Heart right ventricle (tissue), 16 donors: ENCODE data around the gene EFCAB8. TPM values are rescaled to one million over a fixed set of nuclear protein-coding genes. Genes with fewer than 3 reads are reported as not detected.

ENCODE experiments used
- ATAC-seq, 8 donors: fragments of 200-7000 bp; cut with Tn5 transposase; one replicate each; pipeline ENCODE4 v1.9.1; 2020; ENCODE audit warnings: mild to moderate bottlenecking in 8 of 8, moderate library complexity in 8 of 8, moderate number of reproducible peaks in 1 of 8
- DNase-seq, 2 donors: peaks; one replicate each; pipeline ENCODE4 v3.0.0-alpha.2; 2020
- H3K27ac ChIP-seq, 10 donors: fragments of 200-600 bp; sonication (generic) in 2 of 10; one replicate each; pipeline versions ENCODE4 v1.5.0 to v1.8.0; 2020 to 2022; ENCODE audit warnings: mild to moderate bottlenecking in 3 of 10
- H3K27me3 ChIP-seq, 7 donors: fragments of 200-600 bp; one replicate each; pipeline ENCODE4 v1.8.0; 2021 to 2022; ENCODE audit warnings: mild to moderate bottlenecking in 2 of 7
- H3K36me3 ChIP-seq, 9 donors: fragments of 200-600 bp; sonication (generic) in 1 of 9; one replicate each; pipeline versions ENCODE4 v1.5.0 to v1.8.0; 2020 to 2022; ENCODE audit warnings: mild to moderate bottlenecking in 2 of 9
- H3K4me1 ChIP-seq, 9 donors: fragments of 200-600 bp; sonication (generic) in 1 of 9; one replicate each; pipeline versions ENCODE4 v1.5.0 to v1.8.0; 2020 to 2022; ENCODE audit warnings: mild to moderate bottlenecking in 4 of 9
- H3K4me3 ChIP-seq, 10 donors: fragments of 200-600 bp; sonication (generic) in 2 of 10; one replicate each; pipeline versions ENCODE4 v1.5.0 to v1.8.0; 2020 to 2022; ENCODE audit warnings: mild to moderate bottlenecking in 7 of 10, moderate library complexity in 2 of 10
- H3K9me3 ChIP-seq, 11 donors: fragments of 200-600 bp in 10 of 11; sonication (generic) in 2 of 11; one replicate each; pipeline versions ENCODE4 v1.5.0 to v1.8.0; 2013 to 2022; ENCODE audit warnings: mild to moderate bottlenecking in 2 of 11, control low read depth in 1 of 11, moderate library complexity in 1 of 11
- CTCF ChIP-seq, 9 donors: fragments of 200-600 bp; sonication (generic) in 2 of 9; IDR thresholded peaks; one replicate each; pipeline versions ENCODE4 v1.5.0 to v1.8.0; 2021 to 2022; ENCODE audit warnings: antibody characterized with exemption in 9 of 9, mild to moderate bottlenecking in 5 of 9, moderate library complexity in 1 of 9
- WGBS, 2 donors: extraction: QIAGEN DNeasy Blood & Tissue Kit; methylation state at CpG; one replicate each; pipeline ENCODE4 v1.1.7; 2013; ENCODE audit warnings: inconsistent platforms in 1 of 2; 5-methylcytosine and 5-hydroxymethylcytosine counted together
- intact Hi-C, 10 donors: fragments of 100-400 bp; cut with DNase I; formaldehyde crosslinking; loops; one replicate each; pipeline versions ENCODE4 v1.11.1 to v1.14.2; 2022
- long read RNA-seq, 3 donors: library from polyadenylated mRNA; unstranded; transcript quantifications; one replicate each; pipeline ENCODE4 v2.0.0, GENCODE V29; 2020 to 2021
- polyA plus RNA-seq, 2 donors: library from polyadenylated mRNA; stranded (reverse); fragments of 200-250 nt; gene quantifications; one replicate each; pipeline ENCODE4 v1.2.3, GENCODE V29; 2013
- total RNA-seq, 10 donors: library from RNA; stranded (reverse); fragmentation: NEBNext Ultra II Directional in 3 of 10; extraction: Animal tissue kit (Norgen Biotek cat#: 25700) in 3 of 10; gene quantifications; one replicate each; pipeline versions ENCODE4 v1.2.1 to v1.2.4, GENCODE V29; 2021 to 2023
- donor health status: Arrhythmogenic right ventricular cardiomyopathy.
- donor health status: ischemic (EF 13 %, LVEDD 7.1; RV severe dilation, severe dysfunction).
- donor health status: healthy with polysubstance abuse.
- donor health status: DM: no; HTN: yes; CAD: no.
- donor health status: DM: no; HTN: no; CAD: no.
- donor health status: ischemic (EF 25% LVEDD 6.9; RV normal size, moderate dysfunction).
- donor health status: ischemic (EF 25% LVEDD 5.7; RV mildly dilated, moderate dysfunction).
- donor health status: healthy.
- donor health status: DM: yes; HTN: yes; CAD: no.
- donor health status: Ischemic cardiomyopathy.
- donor health status: ischemic (EF 35%, LVEDD 5.7; RV mildly dilated, moderate dysfunction).
- donor health status: nonischemic (EF 11% LVEDD 7.7; RV severe dilation, severe dysfunction).
- donor health status: DM: yes; HTN: yes; CAD: no.
- donor health status: PGD.
- donor health status: ischemic (EF 29% LVEDD 5.4; RV normal size, mild dysfunction).
- donor health status: nonischemic (EF 23%, LVEDD 6.1; RV moderate dilation, normal function).

Gene EFCAB8, protein sequence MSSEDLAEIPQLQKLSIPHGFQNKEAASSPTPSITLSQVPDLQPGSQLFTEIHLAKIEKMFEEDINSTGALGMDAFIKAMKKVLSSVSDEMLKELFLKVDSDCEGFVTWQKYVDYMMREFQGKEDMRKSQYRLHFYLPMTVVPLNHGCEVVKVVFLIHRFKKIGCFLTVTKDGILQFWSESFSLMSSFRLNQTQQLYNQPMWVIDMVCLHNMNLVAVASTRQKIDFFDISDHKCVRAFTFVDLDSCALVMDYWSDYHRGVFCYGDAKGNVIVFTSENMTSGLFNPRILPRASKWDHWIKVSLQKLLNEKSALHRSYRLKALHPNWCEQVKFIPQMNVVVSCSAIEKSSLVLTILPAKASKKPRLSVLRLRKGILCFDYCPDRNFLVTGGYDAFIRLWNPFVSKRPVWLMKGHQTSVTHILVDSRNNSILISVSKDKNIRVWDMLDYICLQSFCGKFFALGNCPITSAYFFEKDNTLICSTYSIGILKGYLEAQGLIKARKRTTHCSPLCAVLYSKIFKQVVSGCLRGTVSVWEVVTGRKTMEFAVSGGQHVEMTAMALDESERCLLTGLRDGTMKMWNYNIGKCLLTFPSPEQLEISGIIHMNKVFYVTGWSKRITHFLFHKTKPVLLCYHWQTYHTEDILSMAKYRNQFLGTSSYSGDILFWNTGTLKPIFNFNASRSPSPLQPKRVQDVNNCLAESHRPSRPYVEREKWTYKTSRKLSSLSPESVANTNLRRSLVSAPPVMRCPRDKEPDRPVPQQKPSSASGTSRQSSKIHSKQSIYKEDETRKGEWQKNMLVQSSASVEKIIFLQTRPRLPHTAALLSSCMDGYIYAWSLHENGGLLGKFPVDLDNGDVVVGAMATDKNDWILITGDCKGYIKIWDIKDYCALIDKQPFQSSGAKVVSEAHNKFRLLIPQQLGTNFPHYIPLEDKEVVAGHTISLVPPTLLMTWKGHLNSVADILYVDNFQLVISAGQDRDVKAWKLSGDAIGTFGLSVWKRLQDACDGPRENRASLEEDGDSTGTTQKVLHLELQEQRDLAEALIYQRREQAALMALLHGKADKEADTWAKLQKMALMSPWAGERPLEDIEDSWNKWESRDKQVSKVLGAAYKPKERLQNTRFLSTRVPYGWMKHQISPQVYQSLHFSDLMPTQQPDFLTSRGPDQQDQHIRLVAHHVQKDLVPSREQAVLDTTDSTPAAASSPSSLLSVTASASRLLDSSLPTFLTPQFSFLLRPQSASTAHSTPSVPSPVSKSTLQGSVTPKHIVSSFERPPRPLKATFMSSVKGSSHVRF
- total RNA-seq (under 1 TPM in 1 of 10 donors, not detected in 9; 0.58 TPM), polyA plus RNA-seq (under 1 TPM in 1 of 2 donors, not detected in 1; 0.15 TPM)
- long read RNA-seq, donor 1: 0 reads
- long read RNA-seq, donor 2: 0 reads
- long read RNA-seq, donor 3: 0 reads

DNA sequence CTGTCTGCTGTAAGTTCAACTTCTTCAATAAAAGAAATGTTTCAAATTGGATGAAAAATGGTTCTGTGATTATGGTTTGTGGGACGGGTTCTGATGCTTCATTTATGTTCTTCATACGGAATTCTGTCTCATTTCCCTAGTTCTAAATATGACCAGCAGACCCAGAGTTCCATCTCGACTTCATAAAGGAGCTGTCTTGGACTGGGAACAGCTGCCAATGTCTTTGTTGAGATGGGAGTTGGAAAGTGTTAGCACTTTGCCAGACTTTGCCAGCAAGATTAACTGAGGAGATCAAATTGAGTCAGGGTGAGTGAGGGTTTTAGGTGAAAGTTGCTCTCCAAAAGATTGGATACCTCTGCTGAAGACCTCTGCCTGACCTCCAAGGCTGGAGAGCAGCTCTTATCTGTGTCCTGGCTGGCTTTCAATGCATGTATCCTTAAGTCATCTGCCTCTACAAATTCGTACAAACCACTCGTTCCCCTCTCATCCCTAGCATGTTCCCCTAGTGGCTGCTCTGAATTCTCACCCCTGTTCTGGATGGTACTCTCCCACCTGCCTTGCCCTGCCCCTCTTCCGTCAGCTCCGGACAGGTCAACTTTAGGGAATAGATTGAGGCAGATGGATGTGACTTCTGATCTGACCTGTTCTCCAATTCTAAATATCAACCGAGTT is at the start of gene EFCAB8:
Gene EFCAB8 (plus strand): TSS at position 223 of the 672 bp plus-strand sequence. CDS start 4,870 bp downstream, outside the sequence.
- H3K27ac ChIP-seq: no peak within 1 kb of the TSS
- H3K9me3 ChIP-seq: no peaks in the 10 kb centered on the region
- peaks cover 0 to 48% (median 0%) of the 10 kb centered on the region in 9 donors for H3K36me3 ChIP-seq
- WGBS, 2 donors: 60 to 64% methylated on average over 8 of the region's 8 CpGs
- intact Hi-C loops: no loop called here
- TF ChIP-seq CTCF (IDR thresholded peaks at IDR 0.05): no peak
- H3K4me3 ChIP-seq: no peak within 1 kb of the TSS
- ATAC-seq (peak in 1 of 8 donors; percentile 20), DNase-seq (no peak)
- no peaks in the 10 kb centered on the region for H3K27me3 ChIP-seq
- peaks cover 0 to 6% (median 0%) of the 10 kb centered on the region in 9 donors for H3K4me1 ChIP-seq

DNA sequence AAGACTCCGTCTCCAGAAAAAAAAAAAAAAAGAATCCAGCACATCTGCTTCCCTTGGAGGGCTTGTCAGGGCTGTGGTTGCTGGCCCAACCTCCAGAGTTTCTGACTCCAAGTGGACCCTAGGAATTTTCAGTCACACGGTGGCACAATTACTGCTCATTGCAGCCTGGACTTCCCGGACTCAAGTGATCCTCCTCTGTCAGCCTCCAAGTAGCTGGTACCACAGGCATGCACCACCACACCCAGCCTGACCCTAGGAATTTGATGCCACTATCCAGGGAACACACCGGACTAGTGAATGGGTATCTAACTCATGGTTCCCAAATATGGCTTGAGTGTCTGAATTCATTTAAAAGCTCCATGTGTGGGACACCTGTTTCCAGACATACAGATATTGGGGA is 48.8 kb upstream of the EFCAB8 start:
- no peak overlapping the region for H3K27ac ChIP-seq
- no peak overlapping the region for H3K4me3 ChIP-seq
- ATAC-seq: no peak
- H3K36me3 ChIP-seq: peaks cover 0 to 23% (median 0%) of the 10 kb centered on the region in 9 donors
- no peaks in the 10 kb centered on the region for H3K27me3 ChIP-seq
- 95 to 97% methylated on average over 4 of the region's 4 CpGs for WGBS, 2 donors
- no peaks in the 10 kb centered on the region for H3K4me1 ChIP-seq
- no peak for DNase-seq
- intact Hi-C loops: no loop called here
- H3K9me3 ChIP-seq: no peaks in the 10 kb centered on the region
- TF ChIP-seq CTCF (IDR thresholded peaks at IDR 0.05): no peak

DNA sequence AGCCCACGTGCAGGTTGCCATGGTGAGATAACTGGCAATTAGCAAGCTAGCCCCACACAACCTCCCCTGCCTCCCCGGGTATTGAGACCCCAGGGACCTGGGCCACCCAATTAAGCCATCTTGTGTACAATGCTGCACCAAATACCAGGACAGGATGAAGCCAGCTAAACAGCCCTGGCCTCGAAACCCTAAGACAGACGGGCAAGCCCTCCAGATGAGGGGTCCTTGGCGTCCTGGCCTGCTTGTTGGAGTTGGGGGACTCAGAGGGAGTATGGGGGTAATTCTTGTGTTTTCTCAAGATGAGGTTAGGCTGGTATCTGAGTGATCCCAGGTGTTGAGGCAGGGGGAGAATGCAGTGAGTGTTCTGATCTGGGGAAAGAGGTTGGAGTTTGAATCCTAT is 47.8 kb upstream of the EFCAB8 start:
- Histone ChIP-seq H3K36me3 (peaks cover 0 to 18% (median 0%) of the 10 kb centered on the region in 9 donors), H3K27ac (no peak overlapping the region), H3K4me3 (no peak overlapping the region), H3K4me1 (no peaks in the 10 kb centered on the region), H3K27me3 (no peaks in the 10 kb centered on the region), H3K9me3 (no peaks in the 10 kb centered on the region)
- WGBS, 2 donors: 84 to 92% methylated on average over 5 of the region's 5 CpGs
- DNase-seq: no peak
- intact Hi-C loops: no loop called here
- no peak for ATAC-seq
- TF ChIP-seq CTCF (IDR thresholded peaks at IDR 0.05): no peak
